ENCODE measurements around the gene SLC15A1.

DNA sequence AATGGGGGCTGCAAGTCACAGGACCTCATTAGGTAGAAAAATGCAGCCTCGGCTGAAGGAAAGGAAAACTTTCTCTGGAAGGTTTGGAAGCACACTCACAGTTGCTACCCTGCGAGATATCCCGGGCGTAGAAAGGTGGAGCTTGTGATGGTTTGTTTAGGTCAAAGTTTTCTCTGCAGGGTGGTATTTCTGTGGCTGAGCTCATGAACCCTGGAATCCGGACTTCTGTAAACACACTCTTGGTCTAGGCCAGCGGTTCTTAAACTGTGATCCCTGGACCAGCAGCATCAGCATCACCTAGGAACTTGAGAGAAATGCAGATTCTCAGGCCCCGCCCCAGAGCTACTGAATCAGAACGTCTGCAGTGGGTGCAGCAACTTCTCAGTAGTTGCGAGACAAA, 3.3 kb upstream of the SLC15A1 start:
- TF ChIP-seq CTCF (IDR thresholded peaks at IDR 0.05; ENCODE audit: low read length), result no peak
- no peak for TF ChIP-seq EZH2 (optimal IDR thresholded peaks at IDR 0.05; ENCODE audit: low read depth, low read length)

Data from MM.1S (cell line).